AG10803 (cell line): ENCODE data around the gene SBNO2.
"Not testable (repeated sequence)": the region's sequence is repeated elsewhere in the genome, so short reads cannot be mapped to it uniquely, and the experiment has no call there.

Experiments used
- DNase-seq: peaks from one replicate; pipeline ENCODE4 v3.0.0; 2010; ENCODE audit warnings: low read depth
- H3K4me3 ChIP-seq: 2 replicates; pipeline ENCODE4 v1.5.1; 2011; ENCODE audit warnings: mild to moderate bottlenecking, low read length, control low read depth
- CTCF ChIP-seq: conservative IDR thresholded peaks from 2 replicates; pipeline ENCODE4 v1.5.1; 2011; ENCODE audit warnings: mild to moderate bottlenecking, low read length, control low read depth, inconsistent platforms

Gene SBNO2

GRCh38 chr19:1121395-1121794 is 52.7 kb downstream of the SBNO2 start:
- no peak for TF ChIP-seq CTCF
- no peak overlapping the region for H3K4me3 ChIP-seq
- DNase-seq = no peak

- H3K4me3 ChIP-seq = no peak overlapping the region
- DNase-seq = no peak
- no peak for TF ChIP-seq CTCF
Measured at GRCh38 chr19:1119475-1120217, 54.4 kb downstream of the SBNO2 start.

- no peak for TF ChIP-seq CTCF
Measured at GRCh38 chr19:1118999-1119398, 55.1 kb downstream of the SBNO2 start.

GRCh38 chr19:1117654-1118053 is 56.4 kb downstream of the SBNO2 start:
- no peak for DNase-seq
- no peak for TF ChIP-seq CTCF
- no peak overlapping the region for H3K4me3 ChIP-seq

More at GRCh38 chr19:1118999-1119398, 55.1 kb downstream of the SBNO2 start:
- H3K4me3 ChIP-seq = no peak overlapping the region
- no peak for DNase-seq

- DNase-seq = no peak
- H3K4me3 ChIP-seq = no peak overlapping the region
- TF ChIP-seq CTCF = no peak
Measured at GRCh38 chr19:1116726-1117581, 57.1 kb downstream of the SBNO2 start.

- no peak overlapping the region for H3K4me3 ChIP-seq
- no peak for DNase-seq
- no peak for TF ChIP-seq CTCF
Measured at GRCh38 chr19:1115646-1116420, 58.2 kb downstream of the SBNO2 start.

- DNase-seq, H3K4me3 ChIP-seq: not testable (repeated sequence)
Measured at GRCh38 chr19:1114728-1115127, 59.3 kb downstream of the SBNO2 start.
